HEK293 (cell line): ENCODE results near the gene AVPR1B.

Source experiments
- CTCF ChIA-PET: fragments of 350-600 bp; formaldehyde crosslinking; extraction: SDS; loops from one replicate; lab custom pipeline; 2021; ENCODE audit warnings: antibody characterized with exemption; lab: Yijun Ruan, JAX
- POLR2A ChIA-PET: fragments of 300-600 bp; formaldehyde crosslinking; extraction: SDS; loops from one replicate; lab custom pipeline; 2020; ENCODE audit warnings: antibody characterized with exemption, inconsistent platforms; lab: Yijun Ruan, JAX
- H3K27ac ChIP-seq: fragments of 200-500 bp; sonication (Bioruptor generic); 2 replicates; pipeline ENCODE4 v1.5.1; 2014; ENCODE audit warnings: low read depth, low read length, control low read depth, inconsistent platforms; ENCODE audit errors: extremely low read depth
- H3K36me3 ChIP-seq, 2 experiments: fragments of 200-500 bp in 1 of 2; sonication (Bioruptor generic) in 1 of 2; 1 replicate in 1 of 2; 2 replicates in 1 of 2; pipeline ENCODE4 v1.5.1; 2014 to 2017; ENCODE audit warnings: inconsistent platforms in 2 of 2, low read length in 2 of 2; ENCODE audit not compliant: control insufficient read depth in 2 of 2, insufficient read depth in 1 of 2
- H3K4me1 ChIP-seq: fragments of 200-500 bp; sonication (Bioruptor generic); 2 replicates; pipeline ENCODE4 v1.5.1; 2014; ENCODE audit warnings: mild to moderate bottlenecking, low read length, inconsistent platforms; ENCODE audit not compliant: control insufficient read depth, insufficient read depth
- H3K4me3 ChIP-seq: 2 replicates; pipeline ENCODE4 v1.5.1; 2011; ENCODE audit warnings: low read depth, mild to moderate bottlenecking, control low read depth, low read length, moderate library complexity
- H3K9me3 ChIP-seq: fragments of 200-500 bp; sonication (Bioruptor generic); 2 replicates; pipeline ENCODE4 v1.5.1; 2014; ENCODE audit warnings: low read depth, low read length, inconsistent platforms; ENCODE audit not compliant: control insufficient read depth, insufficient read depth
- IKZF3 ChIP-seq: fragments of 450-650 bp; IDR thresholded peaks from 2 replicates; pipeline ENCODE4 v1.5.0; 2018; ENCODE audit warnings: missing biosample characterization, mild to moderate bottlenecking, missing genetic modification characterization, moderate library complexity
- KLF1 ChIP-seq: fragments of 450-650 bp; formaldehyde crosslinking; IDR thresholded peaks from 2 replicates; pipeline ENCODE4 v1.5.1; 2016; ENCODE audit warnings: missing biosample characterization, missing genetic modification characterization
- OSR2 ChIP-seq: fragments of 450-650 bp; formaldehyde crosslinking; IDR thresholded peaks from 2 replicates; pipeline ENCODE4 v1.5.1; 2016; ENCODE audit warnings: missing biosample characterization, missing genetic modification characterization
- RBAK ChIP-seq: fragments of 450-650 bp; formaldehyde crosslinking; IDR thresholded peaks from 2 replicates; pipeline ENCODE4 v1.5.1; 2016; ENCODE audit warnings: missing biosample characterization, missing genetic modification characterization
- ZBTB21 ChIP-seq: fragments of 450-650 bp; formaldehyde crosslinking; IDR thresholded peaks from 2 replicates; pipeline ENCODE4 v1.5.1; 2017; ENCODE audit warnings: missing biosample characterization, missing genetic modification characterization
- ZNF112 ChIP-seq: fragments of 450-650 bp; formaldehyde crosslinking; IDR thresholded peaks from 2 replicates; pipeline ENCODE4 v1.5.0; 2017; ENCODE audit warnings: missing biosample characterization, missing genetic modification characterization
- ZNF132 ChIP-seq: fragments of 450-650 bp; formaldehyde crosslinking; IDR thresholded peaks from 2 replicates; pipeline ENCODE4 v1.5.1; 2017; ENCODE audit warnings: missing biosample characterization, missing genetic modification characterization, borderline replicate concordance
- ZNF133 ChIP-seq: fragments of 450-650 bp; formaldehyde crosslinking; IDR thresholded peaks from 2 replicates; pipeline ENCODE4 v1.5.1; 2016; ENCODE audit warnings: missing biosample characterization, missing genetic modification characterization
- ZNF157 ChIP-seq: fragments of 450-650 bp; formaldehyde crosslinking; IDR thresholded peaks from 2 replicates; pipeline ENCODE4 v1.5.1; 2016; ENCODE audit warnings: missing biosample characterization, missing genetic modification characterization
- ZNF202 ChIP-seq: fragments of 450-650 bp; formaldehyde crosslinking; IDR thresholded peaks from 2 replicates; pipeline ENCODE4 v1.5.1; 2016; ENCODE audit warnings: missing biosample characterization, missing genetic modification characterization, borderline replicate concordance
- ZNF239 ChIP-seq: fragments of 450-650 bp; formaldehyde crosslinking; IDR thresholded peaks from 2 replicates; pipeline ENCODE4 v1.5.1; 2016; ENCODE audit warnings: missing biosample characterization, missing genetic modification characterization
- ZNF350 ChIP-seq: fragments of 450-650 bp; formaldehyde crosslinking; IDR thresholded peaks from 2 replicates; pipeline ENCODE4 v1.5.0; 2017; ENCODE audit warnings: missing biosample characterization, mild to moderate bottlenecking, missing genetic modification characterization
- ZNF366 ChIP-seq: fragments of 450-650 bp; formaldehyde crosslinking; conservative IDR thresholded peaks from 2 replicates; pipeline ENCODE4 v1.5.1; 2016; ENCODE audit warnings: missing biosample characterization, missing genetic modification characterization
- ZNF514 ChIP-seq: fragments of 450-650 bp; formaldehyde crosslinking; IDR thresholded peaks from 2 replicates; pipeline ENCODE4 v1.5.1; 2016; ENCODE audit warnings: missing biosample characterization, missing genetic modification characterization
- ZSCAN16 ChIP-seq: fragments of 450-650 bp; formaldehyde crosslinking; IDR thresholded peaks from 2 replicates; pipeline ENCODE4 v1.5.1; 2016; ENCODE audit warnings: missing biosample characterization, missing genetic modification characterization
- TF ChIP-seq, protein P1 (sequence below): fragments of 450-650 bp; formaldehyde crosslinking; IDR thresholded peaks from 2 replicates; pipeline ENCODE4 v1.5.0; 2017; ENCODE audit warnings: missing biosample characterization, missing genetic modification characterization, borderline replicate concordance
- TF ChIP-seq, protein P2 (sequence below): fragments of 450-650 bp; formaldehyde crosslinking; conservative IDR thresholded peaks from 2 replicates; pipeline ENCODE4 v1.5.1; 2016; ENCODE audit warnings: low read depth, missing biosample characterization, missing genetic modification characterization
- TF ChIP-seq, protein P3 (sequence below): fragments of 450-650 bp; formaldehyde crosslinking; IDR thresholded peaks from 2 replicates; pipeline ENCODE4 v1.5.1; 2016; ENCODE audit warnings: missing biosample characterization, missing genetic modification characterization
- TF ChIP-seq, protein P4 (sequence below): fragments of 450-650 bp; formaldehyde crosslinking; IDR thresholded peaks from 2 replicates; pipeline ENCODE4 v1.5.1; 2016; ENCODE audit warnings: missing biosample characterization, missing genetic modification characterization, borderline replicate concordance
- TF ChIP-seq, protein P5 (sequence below): fragments of 450-650 bp; formaldehyde crosslinking; IDR thresholded peaks from 2 replicates; pipeline ENCODE4 v1.5.1; 2016; ENCODE audit warnings: missing biosample characterization, missing genetic modification characterization

AVPR1B gene

DNA sequence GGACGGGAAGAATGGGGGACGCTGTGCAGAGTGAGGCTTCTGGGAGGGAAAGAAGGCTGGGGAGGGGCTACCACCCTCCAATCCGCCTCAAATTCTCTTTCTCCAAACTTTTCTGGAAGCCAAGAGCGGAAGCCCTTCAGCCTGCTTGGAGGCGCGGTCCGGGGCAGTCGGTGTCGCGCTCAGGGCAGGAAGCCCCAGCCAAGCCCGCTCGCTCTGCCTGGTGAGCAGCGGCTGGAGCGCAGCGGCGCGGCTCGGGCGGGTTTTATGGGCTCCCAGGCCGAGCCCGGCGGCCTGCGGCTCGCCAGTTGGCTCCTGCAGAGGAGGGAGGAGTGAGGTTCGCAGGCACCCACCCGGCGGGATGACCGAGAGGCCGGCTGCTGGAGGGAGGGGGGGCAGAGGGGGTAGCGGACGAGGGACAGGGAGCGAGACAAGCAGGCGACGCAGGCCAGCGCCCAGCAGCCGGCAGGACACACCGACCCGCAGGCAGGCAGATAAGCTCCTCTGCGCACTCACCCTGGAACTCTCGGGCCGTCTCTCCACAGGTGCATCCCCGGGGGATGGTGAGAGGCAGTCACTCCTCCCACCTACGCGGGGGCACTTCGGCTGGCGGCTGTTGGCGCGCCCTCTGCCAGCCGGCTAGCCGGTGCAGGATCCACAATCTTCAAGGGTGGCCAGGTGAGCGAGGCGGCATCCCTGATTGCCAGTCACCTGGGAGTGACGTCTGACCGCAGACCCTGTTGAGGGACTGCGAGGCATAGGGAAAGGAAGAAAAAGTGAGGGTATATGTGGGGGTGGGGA is at the start of gene AVPR1B (continued):
- TF ChIP-seq, protein P1, sequence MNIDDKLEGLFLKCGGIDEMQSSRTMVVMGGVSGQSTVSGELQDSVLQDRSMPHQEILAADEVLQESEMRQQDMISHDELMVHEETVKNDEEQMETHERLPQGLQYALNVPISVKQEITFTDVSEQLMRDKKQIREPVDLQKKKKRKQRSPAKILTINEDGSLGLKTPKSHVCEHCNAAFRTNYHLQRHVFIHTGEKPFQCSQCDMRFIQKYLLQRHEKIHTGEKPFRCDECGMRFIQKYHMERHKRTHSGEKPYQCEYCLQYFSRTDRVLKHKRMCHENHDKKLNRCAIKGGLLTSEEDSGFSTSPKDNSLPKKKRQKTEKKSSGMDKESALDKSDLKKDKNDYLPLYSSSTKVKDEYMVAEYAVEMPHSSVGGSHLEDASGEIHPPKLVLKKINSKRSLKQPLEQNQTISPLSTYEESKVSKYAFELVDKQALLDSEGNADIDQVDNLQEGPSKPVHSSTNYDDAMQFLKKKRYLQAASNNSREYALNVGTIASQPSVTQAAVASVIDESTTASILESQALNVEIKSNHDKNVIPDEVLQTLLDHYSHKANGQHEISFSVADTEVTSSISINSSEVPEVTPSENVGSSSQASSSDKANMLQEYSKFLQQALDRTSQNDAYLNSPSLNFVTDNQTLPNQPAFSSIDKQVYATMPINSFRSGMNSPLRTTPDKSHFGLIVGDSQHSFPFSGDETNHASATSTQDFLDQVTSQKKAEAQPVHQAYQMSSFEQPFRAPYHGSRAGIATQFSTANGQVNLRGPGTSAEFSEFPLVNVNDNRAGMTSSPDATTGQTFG (tag by site-specific recombination): no peak
- TF ChIP-seq ZBTB21 (tag by site-specific recombination) (no peak), ZNF112 (tag by site-specific recombination) (no peak), IKZF3 (tag by site-specific recombination) (0 out of 2 replicates have a peak, but pooled peaks have one; percentile 1), ZSCAN16 (tag by site-specific recombination) (no peak), ZNF132 (tag by site-specific recombination) (no peak), RBAK (no peak), OSR2 (tag by site-specific recombination) (peak; percentile 31; the same call in 1 of the 2 replicates), ZNF133 (tag by site-specific recombination) (no peak), ZNF157 (tag by site-specific recombination) (no peak), KLF1 (tag by site-specific recombination) (peak; percentile 29; the same call in 1 of the 2 replicates), ZNF350 (tag by site-specific recombination) (no peak)
- TF ChIP-seq, protein P2, sequence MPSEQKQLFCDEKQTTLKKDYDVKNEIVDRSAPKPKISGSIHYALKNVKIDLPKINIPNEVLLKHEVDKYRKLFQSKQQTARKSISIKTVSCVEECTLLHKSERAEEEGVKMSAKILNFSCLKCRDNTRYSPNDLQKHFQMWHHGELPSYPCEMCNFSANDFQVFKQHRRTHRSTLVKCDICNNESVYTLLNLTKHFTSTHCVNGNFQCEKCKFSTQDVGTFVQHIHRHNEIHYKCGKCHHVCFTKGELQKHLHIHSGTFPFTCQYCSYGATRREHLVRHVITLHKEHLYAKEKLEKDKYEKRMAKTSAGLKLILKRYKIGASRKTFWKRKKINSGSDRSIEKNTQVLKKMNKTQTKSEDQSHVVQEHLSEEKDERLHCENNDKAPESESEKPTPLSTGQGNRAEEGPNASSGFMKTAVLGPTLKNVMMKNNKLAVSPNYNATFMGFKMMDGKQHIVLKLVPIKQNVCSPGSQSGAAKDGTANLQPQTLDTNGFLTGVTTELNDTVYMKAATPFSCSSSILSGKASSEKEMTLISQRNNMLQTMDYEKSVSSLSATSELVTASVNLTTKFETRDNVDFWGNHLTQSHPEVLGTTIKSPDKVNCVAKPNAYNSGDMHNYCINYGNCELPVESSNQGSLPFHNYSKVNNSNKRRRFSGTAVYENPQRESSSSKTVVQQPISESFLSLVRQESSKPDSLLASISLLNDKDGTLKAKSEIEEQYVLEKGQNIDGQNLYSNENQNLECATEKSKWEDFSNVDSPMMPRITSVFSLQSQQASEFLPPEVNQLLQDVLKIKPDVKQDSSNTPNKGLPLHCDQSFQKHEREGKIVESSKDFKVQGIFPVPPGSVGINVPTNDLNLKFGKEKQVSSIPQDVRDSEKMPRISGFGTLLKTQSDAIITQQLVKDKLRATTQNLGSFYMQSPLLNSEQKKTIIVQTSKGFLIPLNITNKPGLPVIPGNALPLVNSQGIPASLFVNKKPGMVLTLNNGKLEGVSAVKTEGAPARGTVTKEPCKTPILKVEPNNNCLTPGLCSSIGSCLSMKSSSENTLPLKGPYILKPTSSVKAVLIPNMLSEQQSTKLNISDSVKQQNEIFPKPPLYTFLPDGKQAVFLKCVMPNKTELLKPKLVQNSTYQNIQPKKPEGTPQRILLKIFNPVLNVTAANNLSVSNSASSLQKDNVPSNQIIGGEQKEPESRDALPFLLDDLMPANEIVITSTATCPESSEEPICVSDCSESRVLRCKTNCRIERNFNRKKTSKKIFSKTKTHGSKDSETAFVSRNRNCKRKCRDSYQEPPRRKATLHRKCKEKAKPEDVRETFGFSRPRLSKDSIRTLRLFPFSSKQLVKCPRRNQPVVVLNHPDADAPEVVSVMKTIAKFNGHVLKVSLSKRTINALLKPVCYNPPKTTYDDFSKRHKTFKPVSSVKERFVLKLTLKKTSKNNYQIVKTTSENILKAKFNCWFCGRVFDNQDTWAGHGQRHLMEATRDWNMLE (tag by site-specific recombination): no peak

DNA sequence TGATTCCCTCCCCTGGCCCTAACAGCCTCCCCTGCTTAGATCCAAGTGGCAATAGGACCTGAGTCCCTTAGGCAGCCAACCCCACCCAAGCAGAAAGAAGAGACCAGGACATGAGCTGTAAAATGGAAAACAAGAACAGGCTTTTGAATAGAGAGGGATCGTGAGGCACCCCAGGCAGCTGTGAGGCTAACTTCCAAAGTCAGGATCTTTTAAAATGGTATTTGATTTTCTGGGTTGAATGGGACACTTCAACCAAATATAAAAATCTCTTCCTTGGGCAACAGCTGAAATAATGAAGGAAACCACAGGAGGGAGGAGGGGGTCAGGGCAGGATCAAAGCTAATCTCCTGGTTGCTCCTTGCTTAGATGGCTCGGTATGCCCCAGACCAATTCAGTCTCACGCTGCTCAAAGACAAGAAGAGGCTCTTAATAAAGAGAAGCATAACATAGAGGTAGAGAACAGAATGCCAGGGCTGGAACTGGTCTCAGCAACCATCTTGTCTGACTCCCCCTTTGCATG is 28.6 kb upstream of the AVPR1B start:
- Histone ChIP-seq H3K4me3 (no peak overlapping the region), H3K27ac (no peak overlapping the region), H3K36me3 (no peaks in the 10 kb centered on the region), H3K9me3 (no peaks in the 10 kb centered on the region), H3K4me1 (0 out of 2 replicates have a peak, but pooled peaks cover 2% of the 10 kb centered on the region)
- ChIA-PET CTCF (no interaction called here), POLR2A (no interaction called here)
- no peak for TF ChIP-seq ZNF239 (tag by site-specific recombination)
- no peak for TF ChIP-seq ZNF514 (tag by site-specific recombination)
- TF ChIP-seq, protein P3, sequence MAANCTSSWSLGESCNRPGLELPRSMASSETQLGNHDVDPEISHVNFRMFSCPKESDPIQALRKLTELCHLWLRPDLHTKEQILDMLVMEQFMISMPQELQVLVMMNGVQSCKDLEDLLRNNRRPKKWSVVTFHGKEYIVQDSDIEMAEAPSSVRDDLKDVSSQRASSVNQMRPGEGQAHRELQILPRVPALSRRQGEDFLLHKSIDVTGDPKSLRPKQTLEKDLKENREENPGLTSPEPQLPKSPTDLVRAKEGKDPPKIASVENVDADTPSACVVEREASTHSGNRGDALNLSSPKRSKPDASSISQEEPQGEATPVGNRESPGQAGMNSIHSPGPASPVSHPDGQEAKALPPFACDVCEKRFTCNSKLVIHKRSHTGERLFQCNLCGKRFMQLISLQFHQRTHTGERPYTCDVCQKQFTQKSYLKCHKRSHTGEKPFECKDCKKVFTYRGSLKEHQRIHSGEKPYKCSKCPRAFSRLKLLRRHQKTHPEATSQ (tag by site-specific recombination): no peak
- TF ChIP-seq ZNF112 (tag by site-specific recombination): no peak
- no peak for TF ChIP-seq ZNF202 (tag by site-specific recombination)
- no peak for TF ChIP-seq ZNF366 (tag by site-specific recombination)
- TF ChIP-seq, protein P4, sequence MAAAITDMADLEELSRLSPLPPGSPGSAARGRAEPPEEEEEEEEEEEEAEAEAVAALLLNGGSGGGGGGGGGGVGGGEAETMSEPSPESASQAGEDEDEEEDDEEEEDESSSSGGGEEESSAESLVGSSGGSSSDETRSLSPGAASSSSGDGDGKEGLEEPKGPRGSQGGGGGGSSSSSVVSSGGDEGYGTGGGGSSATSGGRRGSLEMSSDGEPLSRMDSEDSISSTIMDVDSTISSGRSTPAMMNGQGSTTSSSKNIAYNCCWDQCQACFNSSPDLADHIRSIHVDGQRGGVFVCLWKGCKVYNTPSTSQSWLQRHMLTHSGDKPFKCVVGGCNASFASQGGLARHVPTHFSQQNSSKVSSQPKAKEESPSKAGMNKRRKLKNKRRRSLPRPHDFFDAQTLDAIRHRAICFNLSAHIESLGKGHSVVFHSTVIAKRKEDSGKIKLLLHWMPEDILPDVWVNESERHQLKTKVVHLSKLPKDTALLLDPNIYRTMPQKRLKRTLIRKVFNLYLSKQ (tag by site-specific recombination): no peak
- TF ChIP-seq, protein P5, sequence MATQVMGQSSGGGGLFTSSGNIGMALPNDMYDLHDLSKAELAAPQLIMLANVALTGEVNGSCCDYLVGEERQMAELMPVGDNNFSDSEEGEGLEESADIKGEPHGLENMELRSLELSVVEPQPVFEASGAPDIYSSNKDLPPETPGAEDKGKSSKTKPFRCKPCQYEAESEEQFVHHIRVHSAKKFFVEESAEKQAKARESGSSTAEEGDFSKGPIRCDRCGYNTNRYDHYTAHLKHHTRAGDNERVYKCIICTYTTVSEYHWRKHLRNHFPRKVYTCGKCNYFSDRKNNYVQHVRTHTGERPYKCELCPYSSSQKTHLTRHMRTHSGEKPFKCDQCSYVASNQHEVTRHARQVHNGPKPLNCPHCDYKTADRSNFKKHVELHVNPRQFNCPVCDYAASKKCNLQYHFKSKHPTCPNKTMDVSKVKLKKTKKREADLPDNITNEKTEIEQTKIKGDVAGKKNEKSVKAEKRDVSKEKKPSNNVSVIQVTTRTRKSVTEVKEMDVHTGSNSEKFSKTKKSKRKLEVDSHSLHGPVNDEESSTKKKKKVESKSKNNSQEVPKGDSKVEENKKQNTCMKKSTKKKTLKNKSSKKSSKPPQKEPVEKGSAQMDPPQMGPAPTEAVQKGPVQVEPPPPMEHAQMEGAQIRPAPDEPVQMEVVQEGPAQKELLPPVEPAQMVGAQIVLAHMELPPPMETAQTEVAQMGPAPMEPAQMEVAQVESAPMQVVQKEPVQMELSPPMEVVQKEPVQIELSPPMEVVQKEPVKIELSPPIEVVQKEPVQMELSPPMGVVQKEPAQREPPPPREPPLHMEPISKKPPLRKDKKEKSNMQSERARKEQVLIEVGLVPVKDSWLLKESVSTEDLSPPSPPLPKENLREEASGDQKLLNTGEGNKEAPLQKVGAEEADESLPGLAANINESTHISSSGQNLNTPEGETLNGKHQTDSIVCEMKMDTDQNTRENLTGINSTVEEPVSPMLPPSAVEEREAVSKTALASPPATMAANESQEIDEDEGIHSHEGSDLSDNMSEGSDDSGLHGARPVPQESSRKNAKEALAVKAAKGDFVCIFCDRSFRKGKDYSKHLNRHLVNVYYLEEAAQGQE: no peak
